ENCODE measurements around the gene SEMA7A. TPM values are rescaled to one million over a fixed set of nuclear protein-coding genes. Genes with fewer than 3 reads are reported as not detected.

The SEMA7A gene
- total and polyA plus RNA-seq, 2 experiments from 2014 or later: 2.4 to 9.5 TPM

GRCh38 chr15:74434263-74435136, 742 bp upstream of the SEMA7A start:
- Histone ChIP-seq H3K27ac (peak overlapping the region; percentile 80), H3K79me2 (peaks cover 5% of the 10 kb centered on the region), H3K36me3 (replicated peaks; ENCODE audit: insufficient read depth, low read depth) (no peaks in the 10 kb centered on the region), H3K9me2 (replicated peaks; ENCODE audit: insufficient read depth) (no peaks in the 10 kb centered on the region), H4K20me1 (ENCODE audit: insufficient read depth, poor library complexity, severe bottlenecking) (no peaks in the 10 kb centered on the region), H3K4me1 (ENCODE audit: insufficient read depth) (peaks cover 13% of the 10 kb centered on the region), H2AFZ (peak overlapping the region; percentile 92), H3K4me2 (peak overlapping the region; percentile 99), H3K9me3 (ENCODE audit: low read depth) (no peaks in the 10 kb centered on the region), H3K27me3 (peaks cover 21% of the 10 kb centered on the region), H3K4me3 (peak overlapping the region; percentile 33)
- 63% methylated on average over 16 of the region's 16 CpGs for WGBS (ENCODE audit: low lambda C conversion rate, missing lambda C conversion rate)
- no peak for TF ChIP-seq EZH2phosphoT487 (IDR thresholded peaks at IDR 0.05; ENCODE audit: low read depth, severe bottlenecking, unreplicated experiment)
- TF ChIP-seq EZH2 (IDR thresholded peaks at IDR 0.05; ENCODE audit: borderline replicate concordance): no peak
- TF ChIP-seq, protein P1, sequence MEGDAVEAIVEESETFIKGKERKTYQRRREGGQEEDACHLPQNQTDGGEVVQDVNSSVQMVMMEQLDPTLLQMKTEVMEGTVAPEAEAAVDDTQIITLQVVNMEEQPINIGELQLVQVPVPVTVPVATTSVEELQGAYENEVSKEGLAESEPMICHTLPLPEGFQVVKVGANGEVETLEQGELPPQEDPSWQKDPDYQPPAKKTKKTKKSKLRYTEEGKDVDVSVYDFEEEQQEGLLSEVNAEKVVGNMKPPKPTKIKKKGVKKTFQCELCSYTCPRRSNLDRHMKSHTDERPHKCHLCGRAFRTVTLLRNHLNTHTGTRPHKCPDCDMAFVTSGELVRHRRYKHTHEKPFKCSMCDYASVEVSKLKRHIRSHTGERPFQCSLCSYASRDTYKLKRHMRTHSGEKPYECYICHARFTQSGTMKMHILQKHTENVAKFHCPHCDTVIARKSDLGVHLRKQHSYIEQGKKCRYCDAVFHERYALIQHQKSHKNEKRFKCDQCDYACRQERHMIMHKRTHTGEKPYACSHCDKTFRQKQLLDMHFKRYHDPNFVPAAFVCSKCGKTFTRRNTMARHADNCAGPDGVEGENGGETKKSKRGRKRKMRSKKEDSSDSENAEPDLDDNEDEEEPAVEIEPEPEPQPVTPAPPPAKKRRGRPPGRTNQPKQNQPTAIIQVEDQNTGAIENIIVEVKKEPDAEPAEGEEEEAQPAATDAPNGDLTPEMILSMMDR (IDR thresholded peaks at IDR 0.05; ENCODE audit: poor library complexity): no peak
- no peak for DNase-seq (ENCODE audit: low spot score)

DNA sequence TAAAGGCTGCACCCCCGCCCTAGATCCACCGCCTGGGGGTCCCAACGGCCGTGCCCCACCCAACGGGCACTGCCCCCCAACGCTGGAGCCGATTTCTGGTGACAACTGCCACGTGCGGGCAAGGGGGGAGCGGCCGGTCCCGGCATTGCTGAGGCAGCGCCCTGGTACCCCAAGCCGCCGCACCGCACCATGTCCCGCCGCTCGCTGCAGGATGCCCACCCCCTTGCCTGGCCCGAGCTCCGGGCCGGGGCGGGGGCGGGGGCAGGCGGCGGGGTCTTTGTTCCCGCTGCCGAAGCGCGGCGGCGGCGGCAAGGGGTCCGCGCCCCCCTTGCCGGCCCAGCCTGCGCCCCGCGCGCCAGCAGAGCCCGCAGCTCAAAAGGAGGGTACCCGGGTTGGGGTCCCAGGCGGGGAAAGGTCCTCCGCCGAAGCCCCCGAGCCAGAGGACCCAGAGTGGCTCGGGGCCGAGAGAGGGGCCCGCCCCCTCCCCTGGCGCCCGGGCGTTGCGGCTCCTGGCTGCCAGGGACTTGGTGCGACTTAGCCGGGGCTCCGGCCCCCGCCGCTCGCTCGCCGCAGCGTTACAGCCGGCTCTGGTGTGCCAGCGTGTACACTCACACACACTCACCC, 678 bp downstream of the SEMA7A start:
- Histone ChIP-seq H3K79me2 (peaks cover 5% of the 10 kb centered on the region), H4K20me1 (ENCODE audit: insufficient read depth, poor library complexity, severe bottlenecking) (no peaks in the 10 kb centered on the region), H3K9me2 (replicated peaks; ENCODE audit: insufficient read depth) (no peaks in the 10 kb centered on the region), H3K36me3 (replicated peaks; ENCODE audit: insufficient read depth, low read depth) (no peaks in the 10 kb centered on the region), H3K27ac (no peak overlapping the region), H3K4me3 (peak overlapping the region; percentile 87), H3K4me1 (ENCODE audit: insufficient read depth) (peaks cover 13% of the 10 kb centered on the region), H3K27me3 (peaks cover 21% of the 10 kb centered on the region), H2AFZ (peak overlapping the region; percentile 89), H3K4me2 (peak overlapping the region; percentile 99), H3K9me3 (ENCODE audit: low read depth) (no peaks in the 10 kb centered on the region)
- no peak for DNase-seq (ENCODE audit: low spot score)
- WGBS (ENCODE audit: low lambda C conversion rate, missing lambda C conversion rate): 1% methylated on average over 28 of the region's 64 CpGs
- TF ChIP-seq, protein P1 (IDR thresholded peaks at IDR 0.05; ENCODE audit: poor library complexity): no peak
- peak; percentile 60 for TF ChIP-seq EZH2 (IDR thresholded peaks at IDR 0.05; ENCODE audit: borderline replicate concordance)
- no peak for TF ChIP-seq EZH2phosphoT487 (IDR thresholded peaks at IDR 0.05; ENCODE audit: low read depth, severe bottlenecking, unreplicated experiment)

GRCh38 chr15:74432271-74432967, 1.3 kb downstream of the SEMA7A start:
- Histone ChIP-seq H3K36me3 (replicated peaks; ENCODE audit: insufficient read depth, low read depth) (no peaks in the 10 kb centered on the region), H3K27ac (no peak overlapping the region), H3K4me2 (peak overlapping the region; percentile 99), H3K4me1 (ENCODE audit: insufficient read depth) (peaks cover 13% of the 10 kb centered on the region), H3K9me2 (replicated peaks; ENCODE audit: insufficient read depth) (no peaks in the 10 kb centered on the region), H3K27me3 (peaks cover 21% of the 10 kb centered on the region), H3K4me3 (peak overlapping the region; percentile 87), H4K20me1 (ENCODE audit: insufficient read depth, poor library complexity, severe bottlenecking) (no peaks in the 10 kb centered on the region), H2AFZ (no peak overlapping the region), H3K9me3 (ENCODE audit: low read depth) (no peaks in the 10 kb centered on the region), H3K79me2 (peaks cover 5% of the 10 kb centered on the region)
- TF ChIP-seq, protein P1 (IDR thresholded peaks at IDR 0.05; ENCODE audit: poor library complexity): no peak
- peak; percentile 29 for TF ChIP-seq EZH2phosphoT487 (IDR thresholded peaks at IDR 0.05; ENCODE audit: low read depth, severe bottlenecking, unreplicated experiment)
- no peak for DNase-seq (ENCODE audit: low spot score)
- 33% methylated on average over 15 of the region's 21 CpGs for WGBS (ENCODE audit: low lambda C conversion rate, missing lambda C conversion rate)

Measured in hepatocyte (in vitro differentiated cells).